Measurements from ENCODE around the gene NKPD1. TPM values are rescaled to one million over a fixed set of nuclear protein-coding genes. Genes with fewer than 3 reads are reported as not detected.

The NKPD1 gene
- total RNA-seq, 1 experiment from 2014 or later, result 2.4 TPM

DNA sequence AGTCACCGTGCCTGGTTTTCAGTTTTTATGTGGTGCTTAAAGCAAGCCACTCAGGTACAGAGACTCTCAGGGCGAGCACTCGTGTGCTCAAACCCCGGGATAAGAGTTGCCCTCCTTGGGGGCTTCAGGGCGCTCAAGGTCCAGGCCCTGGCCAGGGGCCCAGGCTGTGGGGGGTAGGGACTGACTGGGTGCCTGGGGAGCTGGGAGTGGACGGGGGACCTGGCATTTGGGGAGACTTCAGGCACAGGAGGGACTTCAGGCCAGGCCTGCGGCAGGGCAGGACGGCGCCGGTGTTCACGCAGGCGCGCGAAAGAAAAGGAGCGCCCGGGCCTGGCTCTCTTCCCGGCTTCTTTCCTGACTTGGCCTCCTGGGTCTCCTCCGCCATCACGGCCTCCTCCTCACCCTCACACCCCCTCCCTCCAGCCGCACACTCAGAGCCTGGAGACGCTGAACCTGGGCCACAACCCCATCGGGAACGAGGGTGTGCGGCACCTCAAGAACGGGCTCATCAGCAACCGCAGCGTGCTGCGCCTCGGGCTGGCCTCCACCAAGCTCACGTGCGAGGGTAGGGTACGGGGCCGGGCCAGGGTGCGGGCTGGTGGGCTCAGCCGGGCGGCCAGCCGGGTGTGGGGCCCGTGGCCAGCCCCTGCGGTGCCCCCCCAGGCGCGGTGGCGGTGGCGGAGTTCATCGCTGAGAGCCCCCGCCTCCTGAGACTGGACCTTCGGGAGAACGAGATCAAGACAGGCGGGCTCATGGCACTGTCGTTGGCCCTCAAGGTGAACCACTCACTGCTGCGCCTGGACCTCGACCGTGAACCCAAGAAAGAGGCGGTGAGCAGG lies 16.1 kb downstream of the NKPD1 start:
- no peak overlapping the region for H3K4me3 ChIP-seq (ENCODE audit: low read depth, low read length)
- no peak overlapping the region for H3K27ac Mint-ChIP-seq (ENCODE audit: unreplicated experiment)
- CTCF ChIA-PET, result interaction anchor here (0.6 kb wide), 1 partner anchor 56 kb away, joined by 4 read pairs; no protein-coding TSS in a partner anchor

DNA sequence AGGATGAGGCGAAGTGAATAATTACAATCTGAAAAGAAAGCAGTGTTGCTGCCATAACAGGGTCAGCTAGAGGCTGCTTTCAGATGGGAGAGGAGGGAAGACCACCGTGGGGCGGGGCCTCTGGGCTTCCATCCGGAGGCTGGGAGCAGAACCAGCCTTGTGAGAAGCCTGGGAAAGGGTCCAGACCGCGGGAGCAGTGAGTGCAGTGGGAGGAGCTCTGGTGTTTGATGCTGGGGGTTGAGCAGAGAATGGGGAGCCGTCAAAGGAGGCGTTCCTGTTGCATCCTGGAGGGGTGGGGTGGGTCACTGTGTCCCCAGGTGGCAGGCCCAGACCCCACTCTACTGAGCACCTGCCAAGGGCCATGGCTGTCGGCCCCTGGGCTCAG lies 18.1 kb downstream of the NKPD1 start:
- no peaks in the 10 kb centered on the region for H3K27me3 Mint-ChIP-seq (ENCODE audit: insufficient read depth, unreplicated experiment)
- no peak overlapping the region for H3K4me3 Mint-ChIP-seq (ENCODE audit: unreplicated experiment)
- H3K36me3 ChIP-seq (ENCODE audit: control insufficient read depth, insufficient read depth, low read length), result peaks cover 3% of the 10 kb centered on the region
- H3K36me3 Mint-ChIP-seq (ENCODE audit: insufficient read depth, unreplicated experiment), result peaks cover 49% of the 10 kb centered on the region
- TF ChIP-seq, protein P1, sequence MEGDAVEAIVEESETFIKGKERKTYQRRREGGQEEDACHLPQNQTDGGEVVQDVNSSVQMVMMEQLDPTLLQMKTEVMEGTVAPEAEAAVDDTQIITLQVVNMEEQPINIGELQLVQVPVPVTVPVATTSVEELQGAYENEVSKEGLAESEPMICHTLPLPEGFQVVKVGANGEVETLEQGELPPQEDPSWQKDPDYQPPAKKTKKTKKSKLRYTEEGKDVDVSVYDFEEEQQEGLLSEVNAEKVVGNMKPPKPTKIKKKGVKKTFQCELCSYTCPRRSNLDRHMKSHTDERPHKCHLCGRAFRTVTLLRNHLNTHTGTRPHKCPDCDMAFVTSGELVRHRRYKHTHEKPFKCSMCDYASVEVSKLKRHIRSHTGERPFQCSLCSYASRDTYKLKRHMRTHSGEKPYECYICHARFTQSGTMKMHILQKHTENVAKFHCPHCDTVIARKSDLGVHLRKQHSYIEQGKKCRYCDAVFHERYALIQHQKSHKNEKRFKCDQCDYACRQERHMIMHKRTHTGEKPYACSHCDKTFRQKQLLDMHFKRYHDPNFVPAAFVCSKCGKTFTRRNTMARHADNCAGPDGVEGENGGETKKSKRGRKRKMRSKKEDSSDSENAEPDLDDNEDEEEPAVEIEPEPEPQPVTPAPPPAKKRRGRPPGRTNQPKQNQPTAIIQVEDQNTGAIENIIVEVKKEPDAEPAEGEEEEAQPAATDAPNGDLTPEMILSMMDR (IDR thresholded peaks at IDR 0.05; ENCODE audit: insufficient read depth in 1 of 2, low read depth in 1 of 2, low read length in 1 of 2, severe bottlenecking in 1 of 2, unreplicated experiment in 1 of 2), result no peak
- DNase-seq, result no peak
- intact Hi-C loops (cut with micrococcal nuclease; ENCODE audit: unreplicated experiment), result no loop called here
- peak overlapping the region; percentile 22 for H3K27ac Mint-ChIP-seq (ENCODE audit: unreplicated experiment)
- BruUV-seq (replicated peaks), result no TSS peak
- no peak overlapping the region for H3K4me3 ChIP-seq (ENCODE audit: low read depth, low read length)
- H3K9me3 ChIP-seq, result no peaks in the 10 kb centered on the region
- H3K27me3 ChIP-seq (replicated peaks; ENCODE audit: control insufficient read depth, insufficient read depth, low read length), result no peaks in the 10 kb centered on the region
- no peaks in the 10 kb centered on the region for H3K9me3 Mint-ChIP-seq (ENCODE audit: unreplicated experiment)
- H3K4me1 Mint-ChIP-seq (ENCODE audit: low read depth, unreplicated experiment), result no peaks in the 10 kb centered on the region
- ChIA-PET CTCF (no interaction called here), POLR2A (no interaction called here)
- no peaks in the 10 kb centered on the region for H3K4me1 ChIP-seq

More for the DNA sequence above, 16.1 kb downstream of the NKPD1 start:
- Mint-ChIP-seq H3K36me3 (ENCODE audit: insufficient read depth, unreplicated experiment) (peaks cover 49% of the 10 kb centered on the region), H3K9me3 (ENCODE audit: unreplicated experiment) (no peaks in the 10 kb centered on the region), H3K4me3 (ENCODE audit: unreplicated experiment) (no peak overlapping the region), H3K27me3 (ENCODE audit: insufficient read depth, unreplicated experiment) (no peaks in the 10 kb centered on the region), H3K4me1 (ENCODE audit: low read depth, unreplicated experiment) (no peaks in the 10 kb centered on the region)
- TF ChIP-seq, protein P1 (IDR thresholded peaks at IDR 0.05; ENCODE audit: insufficient read depth in 1 of 2, low read depth in 1 of 2, low read length in 1 of 2, severe bottlenecking in 1 of 2, unreplicated experiment in 1 of 2), result no peak
- Histone ChIP-seq H3K36me3 (ENCODE audit: control insufficient read depth, insufficient read depth, low read length) (peaks cover 3% of the 10 kb centered on the region), H3K4me1 (no peaks in the 10 kb centered on the region), H3K27me3 (replicated peaks; ENCODE audit: control insufficient read depth, insufficient read depth, low read length) (no peaks in the 10 kb centered on the region), H3K9me3 (no peaks in the 10 kb centered on the region)
- POLR2A ChIA-PET, result no interaction called here
- no peak for DNase-seq
- intact Hi-C loops (cut with micrococcal nuclease; ENCODE audit: unreplicated experiment), result no loop called here
- BruUV-seq (replicated peaks), result no TSS peak

DNA sequence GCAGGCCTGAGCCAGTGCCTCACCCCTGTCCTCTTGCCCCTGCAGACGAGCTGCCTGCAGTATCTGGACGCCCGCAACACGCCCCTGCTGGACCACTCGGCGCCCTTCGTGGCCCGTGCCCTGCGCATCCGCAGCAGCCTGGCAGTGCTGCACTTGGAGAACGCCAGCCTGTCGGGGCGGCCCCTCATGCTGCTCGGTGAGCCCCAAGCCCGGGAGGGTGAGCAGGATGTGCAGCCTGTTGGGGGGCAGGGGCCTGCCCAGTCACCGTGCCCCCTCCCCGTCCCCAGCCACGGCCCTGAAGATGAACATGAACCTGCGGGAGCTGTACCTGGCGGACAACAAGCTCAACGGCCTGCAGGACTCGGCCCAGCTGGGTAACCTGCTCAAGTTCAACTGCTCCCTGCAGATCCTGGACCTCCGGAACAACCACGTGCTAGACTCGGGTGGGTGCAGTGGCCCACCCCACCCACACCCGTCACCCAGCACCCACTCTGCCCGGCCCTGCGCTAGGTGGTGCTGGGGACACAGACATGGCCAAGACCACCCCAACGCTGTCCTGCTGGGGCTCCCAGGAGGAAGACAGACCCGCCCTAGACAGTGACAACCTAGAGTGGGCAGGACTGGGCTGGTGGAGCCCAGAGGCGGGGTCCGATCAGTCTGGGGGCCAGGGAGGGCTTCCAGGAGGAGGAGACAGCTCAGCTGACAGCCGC lies 18.6 kb downstream of the NKPD1 start:
- H3K4me3 ChIP-seq (ENCODE audit: low read depth, low read length), result no peak overlapping the region
- H3K36me3 Mint-ChIP-seq (ENCODE audit: insufficient read depth, unreplicated experiment), result peaks cover 52% of the 10 kb centered on the region
- no peaks in the 10 kb centered on the region for H3K9me3 Mint-ChIP-seq (ENCODE audit: unreplicated experiment)
- POLR2A ChIA-PET, result no interaction called here
- intact Hi-C loops (cut with micrococcal nuclease; ENCODE audit: unreplicated experiment), result no loop called here
- H3K4me3 Mint-ChIP-seq (ENCODE audit: unreplicated experiment), result no peak overlapping the region
- H3K9me3 ChIP-seq, result no peaks in the 10 kb centered on the region
- no peaks in the 10 kb centered on the region for H3K27me3 ChIP-seq (replicated peaks; ENCODE audit: control insufficient read depth, insufficient read depth, low read length)
- no peak overlapping the region for H3K27ac Mint-ChIP-seq (ENCODE audit: unreplicated experiment)
- H3K4me1 Mint-ChIP-seq (ENCODE audit: low read depth, unreplicated experiment), result no peaks in the 10 kb centered on the region
- H3K36me3 ChIP-seq (ENCODE audit: control insufficient read depth, insufficient read depth, low read length), result peaks cover 3% of the 10 kb centered on the region
- TF ChIP-seq, protein P1 (IDR thresholded peaks at IDR 0.05; ENCODE audit: insufficient read depth in 1 of 2, low read depth in 1 of 2, low read length in 1 of 2, severe bottlenecking in 1 of 2, unreplicated experiment in 1 of 2), result no peak
- CTCF ChIA-PET, result no interaction called here
- no TSS peak for BruUV-seq (replicated peaks)
- DNase-seq, result no peak
- H3K27me3 Mint-ChIP-seq (ENCODE audit: insufficient read depth, unreplicated experiment), result no peaks in the 10 kb centered on the region
- H3K4me1 ChIP-seq, result no peaks in the 10 kb centered on the region

Measured in Caco-2 (cell line).